Measurements from ENCODE around the gene WDR27. TPM values are rescaled to one million over a fixed set of nuclear protein-coding genes. Genes with fewer than 3 reads are reported as not detected.
A peak's percentile ranks its signal among the peaks of the same experiment; 100 is the strongest.

WDR27 gene
- total and polyA plus RNA-seq, 12 donors, result 3.2 to 12.0 (median 6.6) TPM

GRCh38 chr6:169425628-169426370 lies 276.0 kb downstream of the WDR27 start:
- ATAC-seq (peak in 1 of 8 donors; percentile 26), DNase-seq (no peak)
- intact Hi-C loops (cut with DNase I), result no loop called here
- peaks cover 0 to 20% (median 8%) of the 10 kb centered on the region in 11 donors for H3K9me3 ChIP-seq
- peaks cover 0 to 8% (median 0%) of the 10 kb centered on the region in 7 donors for H3K27me3 ChIP-seq
- H3K36me3 ChIP-seq, result no peaks in the 10 kb centered on the region
- peaks cover 0 to 14% (median 0%) of the 10 kb centered on the region in 9 donors for H3K4me1 ChIP-seq
- no peak for TF ChIP-seq CTCF (IDR thresholded peaks at IDR 0.05)
- H3K4me3 ChIP-seq, result no peak overlapping the region
- peak overlapping the region in 1 of 10 donors; percentile 9 for H3K27ac ChIP-seq
- WGBS, 2 donors, result 76 to 86% methylated on average over 30 to 31 of the region's 31 CpGs

GRCh38 chr6:169424821-169425240 lies 277.0 kb downstream of the WDR27 start:
- Histone ChIP-seq H3K36me3 (no peaks in the 10 kb centered on the region), H3K27ac (peak overlapping the region in 2 of 10 donors; percentile 15 to 39), H3K9me3 (peaks cover 0 to 10% (median 0%) of the 10 kb centered on the region in 11 donors), H3K4me1 (peaks cover 0 to 14% (median 0%) of the 10 kb centered on the region in 9 donors), H3K27me3 (peaks cover 0 to 8% (median 0%) of the 10 kb centered on the region in 7 donors), H3K4me3 (peak overlapping the region in 2 of 10 donors; percentile 27 to 31)
- intact Hi-C loops (cut with DNase I), result no loop called here
- 65 to 87% methylated on average over 24 of the region's 24 CpGs for WGBS, 2 donors
- no peak for TF ChIP-seq CTCF (IDR thresholded peaks at IDR 0.05)
- ATAC-seq (peak in 4 of 8 donors; percentile 22 to 59 (median 42)), DNase-seq (no peak)

GRCh38 chr6:169424149-169424804 lies 277.6 kb downstream of the WDR27 start:
- Histone ChIP-seq H3K27me3 (peaks cover 0 to 8% (median 0%) of the 10 kb centered on the region in 7 donors), H3K36me3 (no peaks in the 10 kb centered on the region), H3K4me3 (peak overlapping the region in 2 of 10 donors; percentile 27 to 31), H3K27ac (peak overlapping the region in 2 of 10 donors; percentile 15 to 39), H3K4me1 (peaks cover 0 to 14% (median 0%) of the 10 kb centered on the region in 9 donors), H3K9me3 (peaks cover 0 to 8% (median 0%) of the 10 kb centered on the region in 11 donors)
- ATAC-seq (peak in 1 of 8 donors; percentile 3), DNase-seq (no peak)
- TF ChIP-seq CTCF (IDR thresholded peaks at IDR 0.05), result no peak
- intact Hi-C loops (cut with DNase I), result no loop called here
- 84 to 88% methylated on average over 28 of the region's 28 CpGs for WGBS, 2 donors

GRCh38 chr6:169421586-169422264 lies 280.1 kb downstream of the WDR27 start:
- no peak for DNase-seq
- intact Hi-C loops (cut with DNase I), result no loop called here

More at GRCh38 chr6:169421586-169422264, 280.1 kb downstream of the WDR27 start:
- H3K4me3 ChIP-seq, result no peak overlapping the region
- 61 to 69% methylated on average over 14 of the region's 14 CpGs for WGBS, 2 donors
- no peak for ATAC-seq
- no peak overlapping the region for H3K27ac ChIP-seq
- no peaks in the 10 kb centered on the region for H3K4me1 ChIP-seq
- H3K36me3 ChIP-seq, result no peaks in the 10 kb centered on the region
- no peak for TF ChIP-seq CTCF (IDR thresholded peaks at IDR 0.05)
- peaks cover 0 to 5% (median 0%) of the 10 kb centered on the region in 7 donors for H3K27me3 ChIP-seq
- peaks cover 0 to 8% (median 0%) of the 10 kb centered on the region in 11 donors for H3K9me3 ChIP-seq

Measured in heart right ventricle (tissue), 16 donors.